NCI-H526 (cell line): Measurements from ENCODE around the gene DNAJC16.
A peak's percentile ranks its signal among the peaks of the same experiment; 100 is the strongest.
"Not testable (repeated sequence)": the region's sequence is repeated elsewhere in the genome, so short reads cannot be mapped to it uniquely, and the experiment has no call there.

Source experiments
- DNase-seq, 2 experiments: peaks; one replicate each; lab custom pipeline; 2025; lab: John Stamatoyannopoulos, UW

The DNAJC16 gene

DNA sequence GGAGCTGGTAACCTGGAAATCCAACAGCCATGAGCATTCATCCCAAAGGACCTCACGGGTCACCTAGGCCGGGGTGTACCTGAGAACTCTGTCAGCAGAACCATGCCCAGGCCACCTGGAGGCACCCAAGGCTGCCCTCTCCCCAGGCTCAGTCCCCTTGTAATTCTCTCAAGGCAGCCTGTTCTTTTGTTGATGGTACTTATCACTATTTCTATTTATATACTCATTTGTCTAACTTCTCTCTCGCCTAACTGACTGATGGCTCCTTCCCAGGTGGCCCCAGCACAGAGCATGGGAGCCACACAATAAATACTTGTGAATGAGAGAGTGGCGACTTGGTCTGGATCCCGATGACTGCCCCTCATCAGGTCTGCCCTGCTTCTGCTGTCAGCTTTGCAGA, 19.4 kb upstream of the DNAJC16 start:
- DNase-seq, result no peak

DNA sequence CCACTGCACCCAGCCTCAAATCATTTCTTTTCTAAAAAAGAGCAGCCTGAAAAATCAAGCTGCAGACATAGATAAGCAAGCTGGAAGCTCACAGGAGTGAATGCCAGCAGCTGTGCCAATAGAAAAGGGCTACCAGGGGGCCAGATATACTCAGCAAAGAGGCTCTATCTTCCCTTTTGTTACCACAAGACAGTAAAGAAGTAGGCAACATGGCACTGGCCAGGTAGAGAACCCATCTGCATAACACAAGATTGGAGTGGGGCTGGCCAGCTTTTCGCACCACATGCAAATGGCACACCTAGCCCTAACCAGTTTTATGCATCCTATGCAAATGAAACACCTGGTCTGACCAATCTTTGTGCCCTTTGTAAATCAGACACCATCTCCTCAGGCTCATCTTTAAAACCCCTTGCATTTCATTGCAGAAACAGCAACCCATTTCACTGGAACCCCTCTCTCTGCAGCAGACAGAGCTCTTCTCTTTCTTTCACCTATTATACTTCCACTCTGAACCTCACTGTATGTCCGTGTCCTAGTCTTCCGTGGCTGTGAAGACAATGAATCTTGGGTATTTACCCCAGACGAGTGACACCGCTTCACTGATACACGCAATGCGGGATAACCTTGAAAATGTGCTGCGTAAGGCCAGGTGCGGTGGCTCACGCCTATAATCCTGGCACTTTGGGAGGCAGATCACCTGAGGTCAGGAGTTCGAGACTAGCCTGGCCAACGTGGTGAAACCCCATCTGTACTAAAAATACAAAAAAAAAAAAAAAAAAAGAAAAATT, 17.8 kb upstream of the DNAJC16 start:
- peak; percentile 90 to 94 for DNase-seq

DNA sequence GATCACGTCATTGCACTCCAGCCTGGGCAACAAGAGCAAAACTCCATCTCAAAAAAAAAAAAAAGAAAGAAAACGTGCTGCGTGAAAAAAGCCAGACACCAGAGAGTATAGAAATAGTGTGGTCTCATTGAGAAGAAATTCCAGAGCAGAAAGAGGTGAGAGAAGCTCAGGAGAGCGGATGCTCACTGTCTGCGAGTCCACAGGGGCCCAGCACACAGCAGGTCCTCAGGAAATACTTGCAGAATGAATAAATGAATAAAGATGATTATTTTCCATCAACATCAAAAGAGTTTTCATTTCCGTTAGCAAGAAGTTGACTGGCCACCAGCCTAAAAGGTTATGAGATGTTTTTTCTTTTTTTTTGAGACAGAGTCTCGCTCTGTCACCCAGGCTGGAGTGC, 17.1 kb upstream of the DNAJC16 start:
- DNase-seq, result no peak

DNA sequence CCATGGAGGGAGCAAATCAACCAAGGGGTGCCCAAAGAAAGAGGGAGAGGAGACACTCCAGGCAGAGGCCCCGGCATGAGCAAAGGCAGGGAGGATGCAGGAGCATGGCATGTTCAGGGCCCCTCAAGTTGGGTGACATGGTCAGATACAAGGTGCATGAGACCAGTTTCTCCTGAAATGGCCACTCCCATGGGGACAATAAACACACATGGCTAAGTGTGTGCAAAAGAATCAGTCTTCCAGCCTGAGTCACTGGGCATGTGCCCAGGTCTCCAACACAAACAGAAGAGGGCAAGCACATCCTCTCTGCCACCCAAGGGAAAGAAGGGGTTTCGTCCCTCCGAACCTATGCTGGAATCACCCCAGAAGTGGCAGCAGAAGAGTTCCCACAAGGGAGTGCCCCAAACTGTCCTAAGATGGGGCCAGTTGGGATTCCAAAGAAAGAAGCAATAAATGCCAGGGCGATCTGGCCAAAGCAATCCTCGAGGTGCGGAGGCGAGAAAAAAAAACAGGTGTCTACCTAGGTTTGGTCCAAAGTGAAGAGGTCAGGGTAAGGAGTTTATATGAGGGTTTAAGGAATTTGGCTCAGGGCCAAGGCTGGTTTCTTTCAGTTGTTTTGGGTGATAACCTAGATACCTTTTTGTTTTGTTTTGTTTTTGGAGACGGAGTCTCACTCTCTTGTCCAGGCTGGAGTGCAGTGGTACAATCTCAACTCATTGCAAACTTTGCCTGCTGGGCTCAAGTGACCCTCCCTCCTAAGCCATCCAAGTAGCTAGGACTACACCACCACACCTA, 15.8 kb upstream of the DNAJC16 start:
- no peak for DNase-seq

DNA sequence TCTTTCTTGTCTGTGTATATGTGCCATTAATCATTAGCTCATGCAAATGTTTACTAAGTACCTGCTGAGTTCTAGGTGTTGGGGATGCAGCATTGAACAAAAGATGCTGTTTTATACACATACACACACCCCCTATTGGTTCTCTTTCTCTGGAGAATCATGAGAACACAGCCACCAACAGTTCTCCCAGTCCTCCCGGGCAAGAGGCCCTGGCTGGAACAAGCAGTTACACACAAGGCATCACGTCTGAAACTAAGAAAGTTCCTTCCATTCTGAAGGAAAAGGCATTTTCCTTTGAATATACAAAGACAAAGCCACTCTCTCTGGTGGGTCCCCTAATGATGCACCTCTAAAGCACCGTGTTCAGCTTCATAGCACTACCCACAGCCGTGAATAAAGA, 13.5 kb upstream of the DNAJC16 start:
- DNase-seq, result peak in 1 of 2 experiments; percentile 30

DNA sequence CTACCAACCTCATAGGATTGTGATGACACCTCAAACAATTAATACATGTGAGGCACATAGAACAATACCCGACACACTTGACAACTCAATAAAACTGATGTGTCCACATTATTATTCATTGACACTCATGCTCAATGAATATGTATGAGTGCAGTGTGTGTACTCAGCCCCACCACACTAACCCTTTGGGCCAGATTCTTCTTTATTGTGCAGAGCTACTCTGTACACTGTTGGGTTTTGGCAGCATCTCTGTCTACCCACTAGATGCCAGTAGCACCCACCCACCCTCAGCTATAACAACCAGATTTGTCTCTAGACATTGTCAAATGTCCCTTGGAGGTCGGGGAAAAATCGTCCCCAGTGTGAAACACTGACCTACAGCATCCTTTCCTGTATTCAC, 12.7 kb upstream of the DNAJC16 start:
- DNase-seq, result no peak

DNA sequence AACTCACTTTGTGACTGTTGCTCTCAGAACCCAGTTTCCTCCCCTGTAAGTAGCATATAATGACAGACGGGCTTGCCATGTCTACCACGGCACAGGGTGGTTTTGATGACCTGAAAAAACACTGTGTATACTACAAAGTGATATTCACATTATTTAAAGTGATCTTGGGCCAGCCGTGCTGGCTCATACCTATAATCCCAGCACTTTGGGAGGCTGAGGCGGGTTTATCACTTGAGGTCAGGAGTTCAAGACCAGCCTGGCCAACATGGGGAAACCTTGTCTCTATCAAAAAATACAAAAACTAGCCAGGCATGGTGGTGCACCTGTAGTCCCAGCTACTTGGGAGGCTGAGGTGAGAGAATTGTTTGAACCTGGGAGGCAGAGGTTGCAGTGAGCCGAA, 12.1 kb upstream of the DNAJC16 start:
- DNase-seq, result not testable (repeated sequence)

DNA sequence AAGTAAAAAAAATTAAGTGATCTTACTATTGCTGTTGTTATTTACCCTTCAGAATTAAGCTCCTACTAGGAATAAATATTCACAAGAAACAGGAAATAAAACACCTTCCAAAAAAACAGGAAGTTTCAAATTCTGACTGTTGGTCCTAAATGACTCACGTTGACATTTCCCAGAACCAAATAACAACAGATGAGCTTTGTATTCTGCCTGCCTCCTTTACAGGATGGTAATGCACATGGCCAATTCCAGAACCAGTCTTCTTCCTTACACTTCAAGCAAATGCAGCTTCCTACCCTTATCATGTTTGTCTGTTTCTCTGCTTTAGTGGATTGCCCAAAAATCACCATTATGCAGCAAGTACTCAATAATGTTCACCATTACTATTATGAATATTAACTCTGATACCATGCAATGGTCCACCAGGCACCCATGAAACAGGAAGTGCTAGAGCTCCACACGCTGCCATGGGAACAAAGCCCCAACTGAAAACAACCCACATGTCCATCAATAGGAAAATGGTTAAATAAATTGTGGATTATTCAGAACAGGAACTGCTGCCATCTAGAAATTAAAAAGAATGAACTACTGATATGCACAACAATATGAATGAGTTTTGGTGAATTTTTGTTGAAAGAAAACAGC, 11.5 kb upstream of the DNAJC16 start:
- DNase-seq, result no peak

DNA sequence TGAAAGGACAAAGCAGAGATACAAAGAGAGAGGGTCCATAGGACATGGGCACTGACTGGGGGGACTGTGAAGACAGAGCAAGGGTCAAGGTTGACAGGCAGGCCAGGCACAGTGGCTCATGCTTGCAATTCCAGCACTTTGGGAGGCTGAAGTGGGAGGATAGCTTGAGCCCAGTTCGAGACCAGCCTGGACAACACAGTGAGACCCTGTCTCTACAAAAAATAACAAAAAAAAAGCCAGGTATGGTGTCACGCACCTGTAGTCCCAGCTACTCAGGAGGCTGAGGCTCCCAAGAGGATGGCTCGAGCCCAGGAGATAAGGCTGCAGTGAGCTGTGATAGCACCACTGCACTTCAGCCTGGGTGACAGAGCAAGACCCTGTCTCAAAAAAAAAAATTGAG, 7.0 kb upstream of the DNAJC16 start:
- no peak for DNase-seq

DNA sequence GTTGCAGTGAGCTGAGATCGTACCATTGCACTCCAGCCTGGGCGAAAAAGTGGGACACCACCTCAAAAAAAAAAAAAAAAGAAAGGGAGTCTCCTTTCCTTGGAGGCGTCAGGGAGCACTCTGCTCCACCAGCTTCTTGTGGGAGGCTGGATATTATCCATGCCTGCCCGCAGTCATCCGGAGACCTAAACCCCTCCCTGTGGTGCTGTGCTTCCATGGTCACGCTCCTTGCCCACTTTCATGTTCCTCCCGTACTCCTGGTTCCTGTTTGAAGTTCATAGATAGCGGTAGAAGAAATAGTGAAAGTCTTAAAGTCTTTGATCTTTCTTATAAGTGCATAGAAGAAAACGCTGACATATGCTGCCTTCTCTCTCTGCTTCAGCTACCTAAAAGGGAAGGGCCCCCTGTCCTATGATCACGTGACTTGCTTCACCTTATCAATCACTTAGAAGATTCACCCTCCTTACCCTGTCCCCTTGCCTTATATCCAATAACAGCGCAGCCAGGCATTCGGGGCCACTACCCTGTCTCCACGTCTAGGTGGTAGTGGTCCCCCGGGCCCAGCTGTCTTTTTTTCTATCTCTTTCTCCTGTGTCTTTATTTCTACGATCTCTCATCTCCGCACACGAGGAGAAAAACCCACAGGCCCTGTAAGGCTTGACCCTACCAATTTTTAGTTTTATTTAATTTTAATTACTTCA, 5.3 kb upstream of the DNAJC16 start:
- not testable (repeated sequence) for DNase-seq

DNA sequence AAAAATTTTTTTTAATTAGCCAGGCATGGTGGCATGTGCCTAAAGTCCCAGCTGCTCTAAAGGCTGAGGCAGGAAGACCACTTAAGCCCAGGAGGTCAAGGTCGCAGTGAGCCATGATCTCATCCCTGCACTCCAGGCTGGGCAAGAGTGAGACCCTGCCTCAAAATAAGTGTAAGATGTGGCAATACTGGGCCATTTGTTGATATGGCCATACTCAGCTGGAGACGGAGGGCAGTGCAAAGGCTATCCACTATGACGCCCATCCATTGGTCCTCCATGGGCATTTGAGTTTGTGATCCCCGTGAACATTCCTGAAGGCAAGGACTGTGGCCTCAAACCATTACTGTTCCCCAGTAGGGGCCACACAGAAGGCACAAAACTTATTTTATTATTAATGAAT, 4.1 kb upstream of the DNAJC16 start:
- DNase-seq, result no peak

DNA sequence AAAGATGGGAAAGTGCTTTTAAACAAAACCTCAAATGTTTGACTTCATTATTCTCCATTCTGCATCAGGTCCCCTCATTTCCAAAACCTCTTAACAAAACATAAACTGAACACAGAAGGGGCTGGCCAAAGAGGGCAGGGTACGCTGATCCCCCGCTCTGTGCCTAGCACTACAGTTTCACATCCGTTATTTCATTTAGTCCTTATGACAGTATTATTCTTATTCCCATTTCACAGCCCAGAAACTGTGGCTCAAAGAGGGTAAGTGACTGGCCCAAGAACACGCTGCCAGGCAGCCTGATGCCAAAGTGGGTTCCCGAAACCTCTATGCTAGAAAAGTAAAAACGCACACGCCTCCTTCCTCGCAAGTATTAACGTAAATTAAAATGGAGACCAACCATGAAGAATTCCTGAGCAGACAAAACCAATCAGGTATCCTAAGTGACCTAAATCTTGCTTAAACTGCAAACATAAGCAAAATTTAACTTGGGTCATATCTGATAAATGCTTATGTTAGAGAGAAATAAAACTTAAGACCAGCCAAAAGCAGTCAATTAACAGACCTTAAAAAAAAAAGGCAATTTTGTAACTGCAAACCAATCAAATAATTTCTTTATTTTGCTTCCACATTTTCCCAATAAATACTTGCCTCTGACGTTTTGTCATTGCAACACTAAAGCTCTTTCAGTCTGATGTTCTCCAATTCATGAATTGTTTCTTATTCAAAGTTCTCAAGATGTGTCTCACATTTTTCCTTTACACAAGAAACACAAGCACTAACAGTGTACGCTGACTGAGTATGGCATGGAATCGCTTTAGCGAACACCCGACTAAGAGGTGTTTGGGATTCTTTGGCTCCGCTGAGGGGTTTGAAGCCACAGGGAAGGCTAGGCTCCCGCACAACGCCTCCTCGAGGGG, 3.3 kb upstream of the DNAJC16 start:
- DNase-seq, result peak in 1 of 2 experiments; percentile 73

DNA sequence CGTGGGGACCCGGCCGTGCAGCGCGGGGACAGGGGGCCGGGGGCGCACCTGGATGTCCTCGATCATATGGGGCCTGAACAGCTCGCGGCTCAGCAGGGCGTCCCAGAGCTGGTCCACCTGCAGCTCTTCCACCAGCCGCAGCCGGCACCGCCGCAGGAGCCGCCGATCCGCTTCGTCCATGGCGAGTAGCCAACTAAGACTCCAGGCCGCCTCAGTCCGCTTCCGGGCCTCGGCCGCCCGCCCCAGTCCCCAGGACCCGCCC, 2.7 kb upstream of the DNAJC16 start, which contains the start of gene CASP9:
TSS of gene CASP9 (minus strand) at position 195 of the 262 bp plus-strand sequence. CDS start at position 180, 15 bp downstream.
- no peak for DNase-seq

DNA sequence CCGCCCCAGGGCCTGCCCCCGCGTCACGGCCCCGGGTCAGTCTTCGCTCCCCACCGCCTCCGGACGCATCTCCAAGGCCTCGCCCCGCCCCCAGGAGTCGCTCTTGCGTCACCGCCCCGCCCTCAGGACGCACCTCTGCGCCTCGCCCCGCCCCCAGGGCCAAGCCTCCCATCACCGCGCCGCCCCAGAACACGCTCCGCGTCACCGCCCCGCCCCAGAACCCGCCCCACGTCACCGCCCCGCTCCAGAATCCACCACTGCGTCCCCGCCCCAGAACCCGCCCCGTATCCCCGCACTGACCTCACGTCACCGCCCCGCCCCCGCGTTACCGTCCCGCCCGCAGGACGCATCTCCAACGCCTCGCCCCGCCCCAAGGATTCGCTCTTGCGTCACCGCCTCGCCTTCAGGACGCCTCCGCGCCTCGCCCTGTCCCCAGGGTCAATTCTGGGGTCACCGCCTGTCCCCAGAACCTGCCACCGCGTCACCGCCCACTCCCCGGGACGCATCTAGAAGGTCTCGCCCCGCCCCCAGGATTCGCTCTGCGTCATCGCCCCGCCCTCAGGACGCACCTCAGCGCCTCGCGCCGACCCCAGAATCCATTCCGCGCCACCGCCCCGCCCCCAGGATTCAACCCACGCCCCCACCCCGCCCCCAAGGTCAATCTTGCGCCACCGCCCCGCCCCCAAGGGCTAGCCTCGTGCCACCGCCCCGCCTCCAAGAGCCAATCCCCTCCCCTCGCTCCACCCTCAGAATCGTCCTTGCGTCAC, 2.2 kb upstream of the DNAJC16 start:
- peak; percentile 96 to 99 for DNase-seq

DNA sequence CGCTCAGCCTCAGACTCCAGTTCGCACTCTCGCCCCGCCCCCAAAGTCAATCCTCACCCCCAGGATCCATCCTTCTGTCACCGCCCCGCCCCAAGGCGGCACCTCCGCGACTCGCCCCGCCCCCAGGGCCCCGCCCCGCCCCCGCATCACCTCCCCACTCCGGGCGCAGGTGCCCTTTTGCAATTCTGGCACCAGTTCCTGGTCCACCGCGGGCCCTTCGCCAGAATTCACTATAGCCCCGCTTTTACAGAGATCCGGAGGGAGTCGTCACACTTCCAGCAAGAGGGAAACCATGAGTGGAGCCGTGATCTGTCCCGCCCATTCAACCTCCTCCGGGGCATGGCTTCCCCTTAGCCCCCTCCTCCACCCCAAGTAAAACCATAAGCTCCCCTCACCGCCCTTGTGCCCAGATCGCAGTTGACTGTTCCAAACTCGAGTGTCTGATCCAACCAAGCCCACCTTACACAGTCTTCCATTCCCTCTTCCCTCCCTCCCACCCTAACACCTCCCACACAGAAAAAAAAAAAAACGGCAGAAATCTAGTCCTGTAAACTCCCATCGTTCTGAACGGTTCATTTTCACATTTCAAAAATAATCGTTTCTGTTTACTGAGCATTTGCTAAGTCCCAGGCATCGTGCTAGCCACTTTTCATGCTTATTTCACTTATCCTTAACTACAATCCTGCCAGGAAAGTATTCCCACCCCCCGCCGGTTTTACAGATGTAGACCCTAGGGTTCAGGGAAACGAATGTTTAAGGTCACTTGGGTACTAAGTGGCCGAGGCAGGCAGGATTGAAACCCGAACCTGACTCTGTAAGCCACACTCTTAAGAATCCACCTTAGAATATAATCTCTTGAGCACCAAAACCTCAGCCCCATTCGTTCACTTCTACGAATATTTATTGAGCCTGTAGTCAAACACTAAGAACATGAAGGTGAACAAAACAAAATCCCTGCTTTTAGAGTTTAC, 1.3 kb upstream of the DNAJC16 start:
- peak in 1 of 2 experiments; percentile 41 for DNase-seq

DNA sequence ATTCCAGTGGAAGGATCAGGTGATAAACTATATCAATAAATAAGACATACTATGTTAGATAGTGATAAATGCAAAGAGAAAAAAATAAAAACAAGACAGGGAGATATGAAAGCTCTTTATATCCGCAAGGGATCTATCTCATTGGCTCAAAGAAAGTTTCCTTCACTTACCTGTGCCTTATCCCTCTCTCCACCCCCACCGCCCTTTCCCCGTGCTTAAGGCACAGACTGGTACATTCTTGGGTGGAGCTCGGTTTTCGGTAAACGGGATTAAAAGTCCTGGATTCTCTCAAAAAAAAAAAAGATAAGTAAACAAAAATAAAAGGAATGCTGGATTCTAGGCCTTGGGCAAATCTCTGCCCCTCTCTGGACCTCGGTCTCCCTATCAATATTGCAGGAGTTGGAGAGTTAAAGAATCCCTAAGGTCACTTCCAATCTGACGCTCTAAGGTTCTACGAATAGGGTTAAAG, 593 bp upstream of the DNAJC16 start:
- DNase-seq, result no peak

DNA sequence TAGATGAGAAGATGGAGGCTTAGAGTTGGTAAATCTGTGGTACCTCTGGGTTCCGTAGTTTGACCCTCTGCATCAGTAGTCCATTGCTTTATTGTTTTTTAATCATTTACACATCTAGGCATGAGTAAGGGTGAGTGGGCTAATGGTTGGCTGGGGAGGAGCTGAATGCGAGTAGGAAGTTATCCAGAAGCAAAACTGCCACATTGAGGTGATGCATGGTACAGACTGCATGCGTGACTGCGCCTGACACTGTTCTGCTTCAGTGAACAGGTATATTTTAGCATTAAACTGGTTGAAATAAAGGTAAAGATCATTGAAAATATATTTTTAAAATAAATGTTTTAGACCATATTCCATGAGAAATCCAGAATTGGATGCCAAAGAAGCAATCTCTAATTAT, 4.4 kb downstream of the DNAJC16 start:
- no peak for DNase-seq

DNA sequence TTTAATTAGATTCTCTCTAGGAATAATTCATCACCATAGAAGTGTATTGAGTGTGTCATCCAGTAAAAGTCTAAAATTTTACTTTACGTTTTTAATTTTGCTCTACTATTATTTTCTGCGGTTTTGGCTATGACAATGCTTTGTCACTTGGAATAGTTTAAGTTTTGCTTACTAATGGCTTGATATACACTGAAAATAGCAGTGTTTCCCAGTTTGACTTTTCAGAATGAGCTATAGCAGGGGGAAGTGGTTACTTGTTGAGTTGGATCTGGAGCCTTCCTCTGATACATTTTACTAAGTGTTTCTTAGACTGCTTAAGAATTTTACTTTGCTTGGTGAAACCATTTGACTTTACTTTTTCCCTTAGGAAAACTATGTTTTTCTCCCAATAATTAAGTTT, 5.0 kb downstream of the DNAJC16 start:
- no peak for DNase-seq

DNA sequence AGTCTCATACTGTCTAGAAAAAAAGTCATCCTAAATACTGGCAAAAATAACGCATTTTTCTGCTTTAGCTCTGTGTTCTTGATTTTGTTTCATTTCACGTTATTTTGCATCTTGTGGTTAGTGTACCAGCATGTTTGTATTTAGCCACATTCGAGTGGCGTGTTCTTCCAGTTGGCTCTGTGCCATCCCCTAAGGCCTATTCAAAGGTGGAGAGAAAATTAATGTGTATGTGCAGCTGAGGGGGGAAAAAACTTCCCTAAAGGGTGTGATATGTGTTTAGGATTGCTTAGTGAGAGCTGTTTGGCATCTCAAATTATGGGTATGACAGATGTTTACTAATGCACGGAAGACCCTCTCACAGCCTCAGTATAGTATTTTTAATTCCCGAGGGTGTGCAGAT, 12.1 kb downstream of the DNAJC16 start:
- DNase-seq, result no peak
